HK-2 (cell line): ENCODE results near the gene ACVR1B.
A peak's percentile ranks its signal among the peaks of the same experiment; 100 is the strongest.

Source experiments
- DNase-seq: peaks from one replicate; pipeline ENCODE4 v3.0.0-alpha.2; 2018; ENCODE audit not compliant: unreplicated experiment

The ACVR1B gene

DNA sequence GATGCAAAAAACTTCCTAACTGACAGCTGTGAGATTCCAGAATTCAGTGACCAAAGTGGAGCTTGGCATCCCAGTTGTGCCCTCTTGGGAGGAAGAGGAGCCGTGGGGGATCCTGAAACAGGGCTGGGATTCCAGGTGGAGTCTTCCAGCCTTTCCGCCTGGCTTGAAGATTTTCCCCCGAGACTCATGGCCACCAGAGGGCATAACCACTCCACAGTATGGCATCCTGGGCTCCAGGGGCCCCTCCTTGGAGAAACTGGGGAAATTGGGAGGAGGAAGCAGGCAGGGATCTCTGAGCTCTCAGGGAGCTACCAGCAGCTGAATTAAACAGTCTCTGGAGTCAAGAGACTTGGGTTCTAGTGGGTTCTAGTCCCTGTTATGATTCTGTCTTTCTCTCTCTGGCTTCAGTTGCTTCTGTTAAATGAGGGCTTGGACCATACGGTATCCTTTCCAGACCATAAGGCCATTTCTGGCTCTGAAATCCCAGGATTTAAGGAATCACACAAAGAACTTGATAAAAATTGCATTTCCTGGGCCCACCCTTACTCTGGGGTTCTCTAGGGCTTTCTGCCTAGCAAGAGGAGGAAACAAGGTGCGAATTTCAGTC, 52.6 kb downstream of the ACVR1B start:
- peak; percentile 72 for DNase-seq

DNA sequence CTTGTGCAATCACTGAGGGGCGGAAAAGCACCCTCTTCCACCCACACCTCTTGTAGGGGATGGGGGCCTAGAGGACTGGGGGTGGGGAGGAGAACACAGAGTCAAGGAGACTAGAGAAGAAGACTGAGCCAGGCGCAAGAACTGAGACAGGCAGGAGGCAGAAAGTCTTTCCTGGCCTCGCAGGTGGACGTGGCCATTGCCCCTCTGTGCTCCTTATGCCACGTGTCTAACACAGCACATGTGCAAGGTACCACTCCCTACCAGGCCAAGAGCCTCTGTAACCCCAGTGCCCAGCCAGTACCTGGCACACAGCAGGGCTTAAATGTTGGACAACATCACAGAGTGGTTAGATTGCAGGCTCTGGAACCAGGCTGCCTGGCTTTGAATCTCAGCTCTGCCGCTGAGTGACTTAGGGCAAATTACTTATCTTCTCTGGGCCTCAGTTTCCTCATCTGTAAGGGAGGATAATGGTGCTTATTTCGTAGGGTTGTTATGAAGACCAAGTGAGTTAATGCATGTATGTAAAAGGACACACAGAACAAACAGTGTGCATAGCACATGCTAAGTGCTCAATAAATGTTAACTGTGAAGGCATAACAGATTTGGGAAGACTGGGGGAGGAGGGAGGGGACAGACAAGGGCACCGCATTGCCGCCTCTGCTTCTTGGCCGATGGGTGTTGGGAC, 53.9 kb downstream of the ACVR1B start:
- DNase-seq, result no peak

DNA sequence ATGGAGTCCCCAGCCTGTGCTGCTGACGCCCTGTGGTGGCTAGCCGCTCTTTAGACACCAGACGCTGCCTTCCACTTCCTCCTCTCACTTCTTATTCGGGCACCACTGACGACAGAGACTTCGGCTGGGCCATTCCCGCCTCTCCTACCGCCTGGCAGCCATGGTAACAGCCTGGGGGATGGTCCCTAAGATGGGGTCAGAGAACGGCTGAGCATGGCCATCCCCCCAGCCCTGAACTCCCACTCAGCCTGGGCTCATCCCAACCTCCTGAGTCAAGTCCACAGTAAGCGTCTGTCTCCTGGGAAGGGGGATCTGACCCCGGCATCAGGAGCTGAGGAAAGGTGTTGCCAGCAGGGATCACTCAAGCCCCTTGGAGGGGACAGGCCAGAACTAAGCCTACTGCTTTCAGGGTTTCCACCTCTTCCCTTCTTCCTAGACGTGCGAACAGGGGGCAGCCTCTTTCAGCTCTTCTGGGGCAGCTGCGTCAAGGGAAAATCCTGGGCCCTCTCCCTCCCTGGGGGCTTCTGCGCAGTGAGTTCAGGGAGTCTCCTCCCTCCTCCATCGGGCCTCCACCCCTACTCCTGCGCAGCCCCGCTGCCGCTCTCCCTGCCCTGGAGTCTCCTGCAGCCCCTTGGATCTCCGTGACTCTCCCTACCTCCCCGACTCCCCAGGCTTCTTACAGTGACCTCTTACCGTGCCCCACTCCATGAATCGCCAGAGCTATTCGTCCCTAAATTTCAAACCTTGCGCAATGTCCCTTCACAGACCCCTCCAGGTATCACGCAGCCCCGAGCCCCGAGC, 54.6 kb downstream of the ACVR1B start:
- DNase-seq, result no peak

DNA sequence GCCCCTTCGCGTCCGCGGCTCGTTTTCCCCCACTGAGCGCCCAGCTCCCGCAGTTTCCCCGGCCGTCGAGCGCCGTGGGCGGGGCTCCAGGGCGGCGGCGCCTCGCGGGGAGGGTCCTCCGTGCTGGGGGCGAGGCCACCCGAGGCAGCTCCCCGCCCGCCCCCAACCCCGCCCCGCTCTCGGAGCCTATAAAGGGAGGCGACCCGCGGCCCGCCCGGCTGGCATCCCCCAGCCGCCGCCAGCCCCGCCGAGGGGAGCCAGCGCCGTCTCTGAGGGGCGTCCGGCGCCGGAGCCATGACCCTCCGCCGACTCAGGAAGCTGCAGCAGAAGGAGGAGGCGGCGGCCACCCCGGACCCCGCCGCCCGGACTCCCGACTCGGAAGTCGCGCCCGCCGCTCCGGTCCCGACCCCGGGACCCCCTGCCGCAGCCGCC, 55.2 kb downstream of the ACVR1B start, which contains the start of gene TAMALIN:
TAMALIN (plus strand) TSS at position 221 of the 432 bp plus-strand sequence; CDS start at position 295, 74 bp downstream.
- DNase-seq, result no peak

DNA sequence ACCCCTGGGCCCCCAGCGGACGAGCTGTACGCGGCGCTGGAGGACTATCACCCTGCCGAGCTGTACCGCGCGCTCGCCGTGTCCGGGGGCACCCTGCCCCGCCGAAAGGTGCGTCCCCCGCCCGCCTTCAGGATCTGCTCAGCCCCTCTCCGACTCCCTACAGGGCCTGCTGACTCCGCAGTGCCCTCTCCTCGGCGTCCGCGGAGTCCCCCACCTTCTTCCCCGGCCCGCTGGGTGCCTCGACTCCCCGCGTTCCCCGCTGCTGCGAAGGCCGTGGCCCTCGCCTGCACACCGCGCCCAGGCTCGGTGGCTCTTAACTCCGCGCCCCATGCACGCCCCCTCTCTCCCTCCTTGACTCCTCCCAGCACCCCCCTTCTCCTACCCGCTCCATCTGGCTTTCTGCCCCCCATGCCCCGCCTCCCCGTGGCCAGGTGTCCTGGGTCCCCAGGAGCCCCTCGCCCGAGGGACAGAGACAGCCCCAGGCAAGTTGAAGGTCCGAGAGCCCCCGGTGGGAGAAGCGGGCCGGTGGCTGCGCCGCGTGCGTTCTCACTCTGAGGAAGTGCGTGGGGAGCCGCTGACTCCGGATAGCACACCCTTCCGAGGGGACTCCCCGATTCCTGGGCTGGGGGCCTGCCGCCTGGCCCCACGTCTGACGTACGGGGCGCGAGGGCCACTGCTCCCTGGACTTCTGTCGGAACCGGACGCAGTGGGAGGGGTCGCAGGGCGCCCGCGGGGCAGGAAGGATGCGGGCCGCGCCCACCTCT, 55.8 kb downstream of the ACVR1B start:
- no peak for DNase-seq

DNA sequence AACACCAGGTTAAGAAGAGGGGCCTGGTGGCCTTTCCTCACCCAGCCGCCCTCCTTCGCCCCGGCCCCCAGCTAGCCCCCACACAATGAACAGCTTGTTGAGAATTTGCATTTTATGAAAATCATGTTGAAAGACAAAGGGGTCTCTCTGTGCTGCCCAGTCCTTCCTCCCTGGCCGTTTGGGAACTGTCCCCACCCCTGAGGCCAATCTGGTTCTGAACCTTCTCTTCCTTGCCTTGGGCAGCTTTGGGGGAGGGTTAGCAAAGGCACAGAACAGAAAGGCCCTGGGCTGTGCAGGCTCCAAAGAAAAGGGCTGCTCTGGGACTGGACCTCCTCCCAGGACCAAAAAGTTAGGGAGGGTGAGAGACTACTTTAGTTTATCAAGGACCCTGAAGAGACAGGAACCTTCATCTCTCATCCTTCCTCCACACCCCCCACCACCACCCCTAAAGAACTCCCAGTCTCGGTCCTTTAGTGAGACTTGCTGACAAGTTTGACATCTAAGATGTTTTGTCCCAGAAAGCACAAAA, 56.5 kb downstream of the ACVR1B start:
- no peak for DNase-seq

DNA sequence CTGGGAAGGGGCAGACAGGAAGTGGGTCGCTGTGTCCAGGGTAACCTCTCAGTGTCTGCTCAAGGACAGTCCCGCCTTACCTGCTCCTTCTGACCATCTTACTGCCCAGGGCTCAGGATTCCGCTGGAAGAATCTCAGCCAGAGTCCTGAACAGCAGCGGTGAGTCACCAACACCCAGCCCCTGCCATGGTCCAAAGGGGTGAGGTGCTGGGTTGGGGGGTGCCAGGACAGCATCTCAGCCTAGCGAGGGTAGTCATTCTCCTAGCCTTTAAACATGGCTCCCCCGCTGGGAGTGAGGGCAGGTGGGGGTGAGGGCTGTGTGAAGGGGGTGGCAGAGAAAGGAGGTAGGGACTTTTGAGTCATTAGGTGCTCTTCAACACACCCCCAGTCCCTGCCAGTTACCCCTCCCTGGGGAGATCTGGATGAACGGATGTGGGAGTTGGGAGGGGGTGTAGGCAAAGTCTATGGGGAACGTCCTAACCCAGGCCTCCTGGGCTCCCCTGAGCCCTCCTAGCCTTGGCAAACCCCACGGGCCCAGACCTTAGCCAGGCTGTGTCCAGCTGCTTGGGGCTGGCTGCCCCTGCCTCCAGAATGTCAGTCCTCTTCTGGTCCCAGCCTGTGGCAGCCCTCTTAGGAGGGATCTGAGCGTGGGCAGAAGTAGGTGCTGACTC, 57.7 kb downstream of the ACVR1B start:
- no peak for DNase-seq

DNA sequence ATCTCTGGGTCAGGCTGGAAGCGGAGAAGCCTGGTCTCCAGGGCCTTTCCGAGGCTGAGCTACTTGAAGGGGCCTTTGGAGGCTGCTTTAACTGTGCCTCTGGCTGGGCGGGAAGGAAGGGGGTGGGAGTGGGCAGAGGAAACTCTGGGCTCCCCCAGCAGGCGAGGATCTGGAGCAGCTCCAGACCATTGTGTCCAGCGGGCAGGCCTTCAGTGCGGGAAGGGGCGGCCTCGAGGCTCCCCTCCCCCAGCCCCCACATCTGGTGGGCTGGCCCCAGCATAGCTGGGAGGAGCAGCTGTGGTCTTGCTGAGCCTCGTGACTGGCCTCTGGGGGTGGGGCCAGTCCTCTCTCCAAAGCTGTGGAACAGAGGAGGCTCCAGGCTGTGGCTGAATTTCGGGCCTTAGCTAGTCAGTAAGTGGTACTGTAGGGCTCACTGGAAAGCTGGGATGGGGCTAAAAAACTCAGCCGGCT, 58.7 kb downstream of the ACVR1B start:
- DNase-seq, result no peak

DNA sequence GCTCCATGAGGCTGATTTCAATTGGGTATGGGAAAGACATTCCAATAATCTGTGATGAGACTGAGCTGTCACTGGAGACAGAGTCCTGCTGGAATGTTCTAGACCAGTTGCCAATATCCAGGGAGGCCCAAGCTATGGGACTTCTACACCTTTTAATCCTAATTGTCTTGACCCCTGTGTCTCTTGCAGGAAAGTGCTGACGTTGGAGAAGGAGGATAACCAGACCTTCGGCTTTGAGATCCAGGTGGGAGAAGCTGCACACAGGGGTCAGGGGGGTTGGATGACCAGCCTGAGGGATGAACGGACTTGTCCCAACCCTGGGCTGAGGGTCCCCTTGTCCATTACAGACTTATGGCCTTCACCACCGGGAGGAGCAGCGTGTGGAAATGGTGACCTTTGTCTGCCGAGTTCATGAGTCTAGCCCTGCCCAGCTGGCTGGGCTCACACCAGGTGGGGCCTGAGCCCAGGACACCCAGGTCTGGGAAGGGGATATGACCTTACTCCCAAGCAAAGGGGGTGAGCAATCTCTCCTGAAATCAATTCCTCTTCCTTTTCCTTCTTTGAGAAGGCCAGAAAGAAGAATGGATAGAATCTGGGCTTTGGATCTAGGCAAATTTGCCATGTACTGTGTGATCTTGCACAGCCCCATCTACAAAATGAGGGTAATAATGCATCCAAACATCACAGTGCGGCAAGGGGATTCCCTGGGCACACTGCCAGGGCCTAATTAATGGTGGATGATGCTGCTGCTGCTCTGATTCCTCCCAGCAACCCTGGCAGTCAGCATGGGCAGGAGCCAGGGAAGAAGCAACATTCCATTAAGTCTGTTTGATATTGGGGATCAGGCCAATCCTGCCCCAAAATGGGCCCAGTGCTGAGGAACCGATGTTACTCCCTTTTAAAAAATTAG, 59.4 kb downstream of the ACVR1B start:
- DNase-seq, result no peak

DNA sequence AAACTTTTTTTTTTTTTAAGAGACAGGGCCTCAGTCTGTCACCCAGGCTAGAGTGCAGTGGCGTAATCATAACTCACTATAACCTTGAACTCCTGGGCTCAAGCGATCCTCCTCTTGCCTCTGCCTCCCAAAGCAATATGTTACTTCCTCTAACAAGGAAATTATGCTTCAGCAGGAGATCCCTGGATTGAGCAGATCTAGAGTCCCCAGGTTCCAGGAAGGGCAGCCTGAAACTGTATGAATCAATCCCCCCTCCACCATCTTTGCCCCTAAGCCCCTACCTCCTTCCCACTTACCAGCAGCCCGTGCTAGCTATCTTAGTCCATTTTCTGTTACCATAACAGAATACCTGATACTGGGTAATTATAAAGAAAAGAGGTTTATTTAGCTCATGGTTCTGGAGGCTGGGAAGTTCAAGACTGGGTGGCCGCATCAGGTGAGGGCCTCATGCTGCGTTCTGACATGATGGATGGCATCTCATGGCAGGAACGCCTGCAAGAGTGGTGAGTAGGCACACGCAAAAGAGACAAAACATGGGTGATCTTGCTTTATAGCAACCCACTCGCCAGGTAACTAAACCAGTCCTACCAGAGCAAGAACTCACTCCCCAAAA, 60.2 kb downstream of the ACVR1B start:
- no peak for DNase-seq

DNA sequence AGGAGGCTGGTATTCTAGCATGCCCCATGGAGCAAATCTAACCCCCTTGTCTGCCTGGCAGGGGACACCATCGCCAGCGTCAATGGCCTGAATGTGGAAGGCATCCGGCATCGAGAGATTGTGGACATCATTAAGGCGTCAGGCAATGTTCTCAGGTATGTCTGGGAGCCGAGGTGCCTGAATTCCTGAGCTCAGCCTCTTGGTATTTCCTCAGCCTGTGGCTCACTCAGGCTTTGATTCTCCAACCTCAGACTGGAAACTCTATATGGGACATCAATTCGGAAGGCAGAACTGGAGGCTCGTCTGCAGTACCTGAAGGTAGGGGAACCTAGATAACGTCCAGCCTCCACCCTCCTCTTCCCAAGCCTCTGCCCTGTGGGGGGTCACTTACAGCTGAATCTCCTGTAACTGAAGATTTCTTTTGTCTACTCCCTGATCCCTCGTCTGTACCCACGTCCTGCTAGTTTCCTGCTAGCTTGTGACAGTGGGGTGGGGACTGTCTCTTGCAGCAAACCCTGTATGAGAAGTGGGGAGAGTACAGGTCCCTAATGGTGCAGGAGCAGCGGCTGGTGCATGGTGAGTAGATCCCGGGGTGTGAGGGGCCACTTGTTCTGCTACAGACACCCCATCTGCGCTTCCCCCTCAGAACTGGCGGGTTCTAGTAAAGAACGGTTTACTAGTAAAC, 62.3 kb downstream of the ACVR1B start:
- no peak for DNase-seq

DNA sequence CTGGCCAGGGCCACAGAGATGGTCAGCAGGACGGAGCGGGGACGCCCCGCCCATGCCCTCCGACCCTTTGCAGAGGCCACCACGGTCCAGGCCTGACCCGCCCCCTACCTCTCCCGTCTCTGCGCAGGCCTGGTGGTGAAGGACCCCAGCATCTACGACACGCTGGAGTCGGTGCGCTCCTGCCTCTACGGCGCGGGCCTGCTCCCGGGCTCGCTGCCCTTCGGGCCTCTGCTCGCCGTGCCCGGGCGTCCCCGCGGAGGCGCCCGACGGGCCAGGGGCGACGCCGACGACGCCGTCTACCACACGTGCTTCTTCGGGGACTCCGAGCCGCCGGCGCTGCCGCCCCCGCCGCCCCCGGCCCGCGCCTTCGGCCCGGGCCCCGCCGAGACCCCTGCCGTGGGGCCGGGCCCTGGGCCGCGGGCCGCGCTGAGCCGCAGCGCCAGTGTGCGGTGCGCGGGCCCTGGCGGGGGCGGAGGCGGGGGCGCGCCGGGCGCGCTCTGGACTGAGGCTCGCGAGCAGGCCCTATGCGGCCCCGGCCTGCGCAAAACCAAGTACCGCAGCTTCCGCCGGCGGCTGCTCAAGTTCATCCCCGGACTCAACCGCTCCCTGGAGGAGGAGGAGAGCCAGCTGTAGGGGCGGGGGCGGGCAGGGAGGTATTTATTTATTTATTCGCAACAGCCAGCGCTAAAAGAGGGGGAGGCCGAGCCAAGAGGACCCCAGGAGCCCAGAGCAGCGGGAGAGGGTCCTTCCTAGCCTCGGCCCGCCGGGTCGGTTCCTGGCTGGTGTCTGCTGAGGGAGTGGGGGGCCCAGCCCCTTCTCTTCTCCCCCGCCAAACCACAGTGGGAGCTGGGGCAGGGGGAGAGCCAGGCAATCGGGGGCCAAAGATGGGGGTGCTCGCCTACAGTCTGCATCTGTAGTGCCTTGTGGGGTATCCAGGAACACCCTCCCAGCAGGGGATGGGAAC, 63.4 kb downstream of the ACVR1B start:
- no peak for DNase-seq

DNA sequence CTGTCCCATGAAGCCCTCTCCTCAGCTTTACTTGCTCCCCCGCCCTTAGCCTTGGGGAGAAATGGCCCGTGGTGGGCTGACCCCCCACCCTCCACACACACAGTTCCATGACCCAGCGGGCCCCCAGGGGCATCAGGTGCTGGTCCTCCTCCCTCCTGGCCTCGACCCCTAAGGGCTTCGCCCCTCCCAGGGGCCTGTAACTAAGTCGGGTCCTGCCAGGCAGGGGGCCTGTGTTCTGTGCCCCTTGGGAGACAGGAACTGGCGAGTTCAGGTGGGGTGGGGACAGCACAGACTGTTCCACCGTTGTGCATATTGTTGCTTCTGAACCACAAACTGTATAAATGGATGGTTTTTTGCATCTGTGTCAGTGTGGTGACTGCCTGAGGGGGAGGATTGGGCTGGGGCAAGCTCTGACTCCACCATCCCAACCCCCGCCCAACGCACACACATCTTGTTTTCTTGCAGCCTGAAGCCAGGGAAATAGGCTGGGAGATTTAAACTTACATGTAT, 64.1 kb downstream of the ACVR1B start:
- DNase-seq, result no peak

DNA sequence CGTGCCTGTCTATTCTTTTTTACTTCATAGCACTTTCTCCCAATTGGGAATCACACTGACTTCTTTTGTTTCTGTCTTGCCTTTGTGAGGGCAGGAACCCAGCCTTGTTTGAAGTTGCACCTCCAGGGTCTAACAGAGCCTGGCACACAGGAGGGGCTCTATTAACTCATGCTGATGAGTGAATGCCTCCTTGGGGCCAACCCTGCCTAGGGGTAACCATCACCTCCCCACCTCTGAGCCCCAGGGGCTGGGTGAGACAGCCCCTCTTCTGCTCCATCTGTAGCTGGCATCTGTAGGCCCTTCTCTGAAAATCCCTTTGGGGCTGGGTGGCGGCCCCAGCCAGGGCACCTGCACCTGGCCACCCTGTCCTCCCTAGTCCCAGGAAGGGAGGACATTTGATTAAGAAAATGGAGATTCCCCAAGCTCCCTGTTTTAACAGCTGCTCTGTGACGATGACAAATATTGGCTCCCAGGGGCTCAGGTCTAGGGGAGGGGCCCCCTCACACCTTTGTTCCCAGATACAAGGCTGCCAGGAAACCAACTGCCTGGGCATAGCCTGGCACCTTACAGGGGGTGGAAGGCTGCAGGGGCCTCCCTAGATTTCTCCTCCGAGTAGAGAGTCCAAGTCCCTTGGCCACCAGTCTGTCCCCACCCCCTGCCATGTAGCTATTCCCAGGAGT, 67.1 kb downstream of the ACVR1B start:
- DNase-seq, result no peak

DNA sequence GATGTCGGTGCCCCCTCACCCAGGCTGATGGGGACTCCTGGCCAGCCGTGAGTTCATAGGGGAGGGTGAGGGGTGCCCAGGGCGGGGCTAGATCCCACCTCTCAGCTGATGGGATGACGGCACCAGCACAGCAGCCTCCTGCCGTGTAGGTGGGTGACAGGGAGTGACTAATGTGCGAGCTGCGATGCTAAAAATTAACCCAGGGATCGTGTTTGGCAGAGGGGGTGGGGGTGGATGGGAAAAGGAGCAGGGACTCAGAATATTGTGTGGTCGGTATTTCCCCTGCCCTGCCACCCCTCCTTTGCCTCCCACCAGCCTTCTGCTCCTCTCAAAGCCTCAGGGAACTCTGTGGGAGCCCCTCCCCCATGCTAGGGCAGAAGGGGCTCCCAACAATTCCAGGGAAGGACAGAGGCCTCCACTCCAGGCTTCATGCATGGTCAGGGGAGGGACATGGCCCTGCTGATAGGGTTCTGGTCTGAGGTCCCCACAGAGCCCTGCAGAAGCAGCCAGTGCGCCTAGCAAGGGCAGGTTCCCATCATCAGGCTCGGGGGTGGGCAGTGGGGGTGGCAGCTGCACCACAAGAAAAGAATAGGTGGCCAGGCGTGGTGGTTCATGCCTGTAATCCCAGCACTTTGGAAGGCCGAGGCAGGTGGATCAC, 67.7 kb downstream of the ACVR1B start:
- DNase-seq, result peak; percentile 74

DNA sequence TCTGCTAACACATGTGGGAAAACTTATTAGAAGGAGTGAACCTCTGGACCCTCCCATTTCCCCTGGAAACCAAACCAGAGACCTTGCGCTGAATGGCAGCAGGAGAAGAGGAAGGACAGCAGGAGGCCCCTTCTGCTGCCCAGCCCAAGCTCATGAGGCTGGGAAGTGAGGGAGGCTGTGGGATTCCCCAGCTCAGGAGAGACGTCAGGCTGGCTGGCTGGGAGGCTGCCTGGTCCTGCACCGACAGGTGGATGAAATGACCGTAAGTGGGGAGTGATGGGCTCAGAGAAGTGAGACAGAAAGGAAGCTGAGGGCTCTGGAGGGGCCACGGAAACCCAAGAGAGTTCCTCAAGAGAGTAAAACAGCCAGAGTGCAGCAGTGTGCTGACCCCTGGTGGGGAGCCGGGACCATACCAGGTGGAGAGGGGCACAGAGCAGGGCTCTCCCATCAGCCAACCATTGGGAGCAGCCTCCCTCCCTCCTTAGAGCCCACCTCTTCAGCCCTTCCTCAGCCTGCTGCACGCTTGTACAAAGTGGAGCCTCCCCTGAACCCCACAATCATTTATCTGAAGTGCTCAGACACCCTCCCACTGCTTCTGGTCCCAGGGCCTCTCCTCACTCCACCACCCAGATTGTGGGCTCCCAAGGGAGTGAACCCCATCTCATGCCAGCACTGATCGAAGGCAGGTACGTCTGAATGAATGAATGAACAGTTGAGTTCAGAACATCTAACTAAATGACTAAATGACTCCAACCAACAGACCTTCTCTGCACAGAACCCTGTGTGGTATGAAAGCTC, 69.2 kb downstream of the ACVR1B start:
- peak; percentile 56 for DNase-seq
